ENCODE data around the gene HERPUD2.
"Not testable (repeated sequence)": the region's sequence is repeated elsewhere in the genome, so short reads cannot be mapped to it uniquely, and the experiment has no call there.

HERPUD2 gene

DNA sequence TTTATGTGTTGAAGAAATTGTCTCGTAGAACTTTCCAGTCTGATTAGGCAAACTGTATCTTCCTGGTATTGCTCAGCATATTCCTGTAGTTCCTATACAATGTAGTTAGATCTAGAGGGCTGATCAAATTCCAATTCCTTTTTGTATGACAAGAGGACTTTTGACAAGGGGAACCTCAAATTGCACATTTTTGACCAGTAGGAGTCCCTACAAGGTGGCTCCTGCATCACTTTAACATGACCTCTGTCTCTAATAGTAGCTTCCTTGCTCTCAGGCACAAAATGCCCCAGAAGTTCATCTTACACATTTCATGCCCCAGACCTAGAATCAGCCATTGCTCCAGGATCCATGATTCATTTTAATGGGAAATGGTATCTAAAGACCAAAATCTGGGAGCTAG lies 18.7 kb downstream of the HERPUD2 start:
- DNase-seq = no peak

DNA sequence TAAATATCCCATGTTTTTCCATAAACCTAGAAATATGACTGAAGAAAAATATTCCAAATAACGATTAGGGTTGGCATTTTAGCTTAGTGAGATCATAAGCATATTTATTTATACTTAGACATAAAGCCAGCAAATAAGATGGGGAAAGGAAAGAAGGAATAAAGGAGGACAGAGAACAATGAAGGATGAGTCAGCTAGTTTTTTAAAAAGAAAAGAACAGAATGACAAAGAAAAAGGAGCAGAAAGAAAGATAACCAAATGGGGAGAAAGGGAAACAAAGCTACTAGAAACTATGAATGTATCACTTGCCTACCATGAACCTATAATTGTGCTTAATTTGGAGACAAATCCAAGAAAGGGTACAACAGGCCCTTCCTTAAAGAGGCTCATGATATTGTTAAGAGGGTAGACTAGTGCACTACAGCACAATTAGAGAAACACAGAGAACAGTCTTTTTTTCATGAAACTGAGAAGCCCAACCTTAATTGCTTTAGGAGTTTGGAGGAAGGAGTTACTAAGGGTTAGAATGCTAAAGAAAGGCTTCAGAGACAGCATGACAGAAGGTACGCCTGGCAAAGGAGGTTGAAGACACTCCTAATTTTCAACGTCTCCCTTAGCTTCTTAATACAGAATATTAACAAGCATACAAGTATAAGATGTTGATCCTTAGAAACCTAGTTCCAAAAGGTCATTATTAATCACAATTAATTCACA lies 23.9 kb downstream of the HERPUD2 start:
- DNase-seq = no peak

DNA sequence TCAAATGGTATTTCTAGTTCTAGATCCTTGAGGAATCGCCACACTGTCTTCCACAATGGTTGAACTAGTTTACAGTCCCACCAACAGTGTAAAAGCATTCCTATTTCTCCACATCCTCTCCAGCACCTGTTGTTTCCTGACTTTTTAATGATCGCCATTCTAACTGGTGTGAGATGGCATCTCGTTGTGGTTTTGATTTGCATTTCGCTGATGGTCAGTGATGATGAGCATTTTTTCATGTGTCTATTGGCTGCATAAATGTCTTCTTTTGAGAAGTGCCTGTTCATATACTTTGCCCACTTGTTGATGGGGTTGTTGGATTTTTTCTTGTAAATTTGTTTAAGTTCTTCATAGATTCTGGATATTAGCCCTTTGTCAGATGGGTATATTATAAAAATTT lies 34.5 kb downstream of the HERPUD2 start:
- not testable (repeated sequence) for DNase-seq

DNA sequence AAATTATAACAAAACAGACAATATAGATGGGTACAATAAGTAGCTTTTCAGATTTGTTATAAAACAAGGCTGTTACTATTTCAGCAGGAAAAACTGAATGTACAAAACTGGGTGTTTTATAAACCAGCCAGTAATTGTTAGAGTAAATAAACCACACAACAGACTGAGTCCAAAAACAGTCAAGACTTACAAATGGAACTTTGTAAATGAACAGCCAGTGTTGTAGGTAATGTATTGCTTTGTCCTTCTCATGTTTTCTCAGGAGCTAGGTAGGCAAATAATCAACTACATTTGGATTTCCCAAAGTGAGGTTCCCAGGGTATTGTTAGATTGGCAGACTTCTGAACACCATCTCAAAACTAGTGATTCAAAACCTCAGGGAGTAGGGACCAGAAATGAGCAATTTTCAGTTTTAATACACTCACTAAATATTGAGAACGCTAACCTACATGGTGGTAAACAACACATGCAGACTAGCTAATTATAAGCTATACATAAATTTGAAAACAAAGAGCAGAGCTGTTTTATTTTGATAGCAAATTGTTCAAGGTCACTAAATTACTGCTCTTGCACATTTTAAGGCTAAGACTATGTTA lies 36.2 kb downstream of the HERPUD2 start:
- DNase-seq = no peak

DNA sequence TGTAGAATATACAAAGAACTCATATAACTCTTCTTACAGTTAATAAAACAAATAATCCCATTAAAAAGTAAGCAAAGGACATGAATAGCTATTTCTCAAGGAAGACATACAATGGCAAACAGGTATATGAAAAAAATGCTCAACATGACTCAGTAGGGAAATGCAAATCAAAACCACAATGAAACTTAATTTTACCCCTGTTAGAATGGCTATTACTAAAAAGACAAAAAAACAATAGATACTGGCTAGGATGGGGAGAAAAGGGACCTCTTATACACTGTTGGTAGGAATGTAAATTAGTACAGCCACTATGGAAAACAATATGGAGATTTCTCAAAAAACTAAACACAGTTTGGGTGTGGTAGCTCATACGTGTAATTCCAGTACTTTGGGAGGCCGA lies 37.8 kb downstream of the HERPUD2 start:
- no peak for DNase-seq

DNA sequence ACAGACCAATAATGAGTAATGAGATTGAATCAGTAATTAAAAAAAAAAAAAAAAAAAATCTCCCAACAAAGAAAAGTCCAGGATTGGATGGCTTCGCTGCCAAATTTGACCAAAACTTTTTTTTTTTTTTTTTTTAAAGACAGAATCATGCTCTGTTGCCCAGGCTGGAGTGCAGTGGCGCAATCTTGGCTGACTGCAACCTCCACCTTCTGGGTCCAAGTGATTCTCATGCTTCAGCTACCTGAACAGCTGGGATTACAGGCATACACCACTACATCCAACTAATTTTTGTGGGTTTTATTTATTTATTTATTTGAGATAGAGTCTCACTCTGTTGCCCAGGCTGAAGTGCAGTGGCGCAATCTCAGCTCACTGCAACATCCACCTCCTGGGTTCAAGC lies 40.4 kb downstream of the HERPUD2 start:
- not testable (repeated sequence) for DNase-seq

DNA sequence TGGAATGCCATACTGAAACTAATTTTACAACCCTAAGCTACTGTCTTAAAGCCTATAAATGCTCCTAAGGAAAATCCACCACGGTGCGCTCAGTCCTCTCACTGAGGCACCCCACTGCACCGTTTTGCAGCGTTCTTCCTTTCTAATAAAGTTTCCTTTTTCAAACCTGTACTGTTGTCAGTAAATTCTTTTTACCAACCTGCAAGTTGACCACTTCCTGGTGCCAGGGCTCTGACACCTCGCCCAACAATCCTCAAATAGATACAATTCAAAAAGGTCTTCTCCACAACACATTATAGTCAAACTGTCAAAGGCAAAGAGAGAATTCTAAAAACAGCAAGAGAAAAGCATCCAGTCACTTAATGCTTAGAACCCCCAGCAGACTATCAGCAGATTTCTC lies 42.8 kb downstream of the HERPUD2 start:
- no peak for DNase-seq

DNA sequence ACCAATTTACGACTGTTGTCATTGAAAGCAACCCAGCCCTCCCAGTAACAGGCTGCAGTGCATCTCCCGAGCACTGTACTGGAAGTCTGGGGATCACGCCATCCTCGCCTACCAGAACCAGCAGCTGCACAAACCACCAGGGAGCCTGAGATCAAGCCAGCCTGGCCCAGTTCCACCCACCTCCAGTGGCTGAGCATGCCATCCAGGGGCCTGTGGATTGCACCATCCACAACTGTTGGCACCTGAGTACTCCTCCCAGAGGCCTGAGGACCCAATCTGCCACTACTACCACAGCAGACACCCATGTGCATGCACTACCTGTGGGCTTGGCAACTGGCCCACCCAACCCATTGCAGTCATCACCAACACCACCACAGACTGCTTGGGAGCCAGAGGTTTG lies 44.2 kb downstream of the HERPUD2 start:
- no peak for DNase-seq

DNA sequence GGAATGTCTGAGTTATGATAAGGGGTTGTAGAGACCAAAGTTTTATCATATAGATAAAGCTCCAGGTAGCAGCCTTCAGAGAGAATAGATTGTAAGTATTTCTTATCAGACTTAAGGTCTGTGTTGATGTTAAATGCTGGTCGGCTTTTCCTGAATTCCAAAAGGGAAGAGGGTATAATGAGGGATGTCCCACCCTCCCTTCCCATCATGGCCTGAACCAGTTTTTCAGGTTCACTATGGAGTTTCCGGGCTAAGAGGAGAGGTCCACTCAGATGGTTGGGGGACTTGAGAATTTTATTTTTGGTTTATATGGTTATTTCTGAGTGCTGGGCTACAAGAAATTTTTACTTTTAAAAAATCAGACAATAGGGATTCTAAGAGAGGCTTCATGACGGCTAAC lies 45.2 kb downstream of the HERPUD2 start:
- no peak for DNase-seq

DNA sequence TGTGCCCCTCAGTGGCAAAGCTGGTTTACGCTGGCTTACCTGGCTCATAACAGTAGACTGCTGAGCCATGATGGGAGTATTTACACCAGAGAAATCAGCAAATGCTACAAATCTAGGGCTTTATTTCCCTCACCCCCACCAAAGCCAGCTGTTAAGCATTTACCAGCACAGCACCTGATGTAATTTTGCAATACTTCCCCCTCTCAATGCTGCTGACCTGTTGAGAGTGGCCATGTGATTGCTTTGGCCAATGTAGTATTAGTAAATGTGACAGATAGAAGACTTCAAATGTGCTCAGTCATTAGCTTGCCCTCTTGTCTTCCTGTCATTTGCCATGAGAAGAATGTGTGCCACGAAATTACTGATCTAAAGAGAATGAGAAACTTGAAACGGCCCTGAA lies 46.6 kb downstream of the HERPUD2 start:
- no peak for DNase-seq

DNA sequence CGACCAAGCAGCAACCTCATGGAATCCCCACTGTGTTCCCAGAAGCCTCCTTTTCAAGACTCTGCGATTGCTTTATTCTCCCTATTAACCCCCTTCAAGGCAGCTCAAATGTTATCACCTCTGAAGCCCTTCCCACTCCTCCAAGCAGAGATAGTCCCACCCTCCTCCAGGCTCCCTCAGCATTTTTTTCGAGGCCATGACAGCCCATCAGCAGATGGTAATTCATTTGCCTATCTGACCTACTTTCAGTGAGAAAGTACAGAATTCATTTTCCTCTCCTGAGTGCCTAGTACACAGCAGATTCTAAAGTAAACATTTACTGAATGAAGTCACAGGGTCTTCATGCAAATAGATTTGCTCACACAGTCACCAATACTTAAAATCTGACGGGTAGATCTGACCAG lies 47.8 kb downstream of the HERPUD2 start:
- no peak for DNase-seq

DNA sequence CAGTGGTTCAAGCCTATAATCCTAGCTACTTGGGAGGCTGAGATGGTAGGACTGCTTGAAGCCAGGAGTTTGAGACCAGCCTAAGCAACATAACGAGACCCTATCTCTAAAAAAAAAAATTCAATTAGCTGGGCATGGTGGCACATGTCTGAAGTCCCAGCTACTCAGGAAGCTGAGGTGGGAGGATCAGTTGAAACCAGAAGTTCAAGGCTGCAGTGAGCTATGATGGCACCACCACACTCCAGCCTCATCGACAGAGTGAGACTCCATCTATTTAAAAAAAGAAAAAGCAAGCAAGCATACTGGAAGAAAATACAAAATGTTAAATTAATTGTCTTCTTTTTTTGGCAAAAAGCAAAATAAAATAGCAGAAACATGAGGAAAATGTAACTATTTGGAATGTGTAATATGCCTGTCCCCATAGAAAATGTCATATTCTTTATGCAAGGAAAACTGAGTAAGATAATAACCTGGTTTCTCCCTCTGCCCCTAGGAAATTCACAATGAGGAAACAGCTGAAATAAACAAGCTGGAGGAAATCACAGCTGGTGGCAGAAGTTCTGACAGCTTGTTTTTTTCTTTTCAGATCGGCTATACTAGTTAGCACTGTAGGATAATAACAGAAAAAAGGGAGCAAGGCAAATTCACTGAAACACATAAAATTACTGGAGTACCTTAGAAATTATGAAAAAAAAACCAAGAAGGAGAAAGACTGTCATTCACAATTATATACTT lies 48.5 kb downstream of the HERPUD2 start:
- DNase-seq = no peak

DNA sequence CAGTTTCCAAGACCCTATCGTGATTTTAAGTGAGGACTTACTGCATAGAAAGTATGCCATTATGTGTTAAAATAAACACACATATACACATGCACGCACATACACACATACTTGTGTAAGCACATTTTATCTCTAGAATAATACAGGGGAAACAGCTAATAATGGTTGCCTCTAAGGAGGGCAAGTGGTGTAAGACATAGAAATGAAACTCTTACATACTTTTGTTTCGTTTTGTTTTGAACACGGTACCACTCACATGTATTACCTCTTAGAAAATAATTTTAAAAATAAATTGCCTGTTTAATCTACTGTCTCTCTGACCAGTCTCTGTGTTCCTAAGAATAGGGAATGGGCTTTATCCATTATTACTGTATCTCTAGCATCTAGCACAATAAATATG lies 49.2 kb downstream of the HERPUD2 start:
- no peak for DNase-seq

DNA sequence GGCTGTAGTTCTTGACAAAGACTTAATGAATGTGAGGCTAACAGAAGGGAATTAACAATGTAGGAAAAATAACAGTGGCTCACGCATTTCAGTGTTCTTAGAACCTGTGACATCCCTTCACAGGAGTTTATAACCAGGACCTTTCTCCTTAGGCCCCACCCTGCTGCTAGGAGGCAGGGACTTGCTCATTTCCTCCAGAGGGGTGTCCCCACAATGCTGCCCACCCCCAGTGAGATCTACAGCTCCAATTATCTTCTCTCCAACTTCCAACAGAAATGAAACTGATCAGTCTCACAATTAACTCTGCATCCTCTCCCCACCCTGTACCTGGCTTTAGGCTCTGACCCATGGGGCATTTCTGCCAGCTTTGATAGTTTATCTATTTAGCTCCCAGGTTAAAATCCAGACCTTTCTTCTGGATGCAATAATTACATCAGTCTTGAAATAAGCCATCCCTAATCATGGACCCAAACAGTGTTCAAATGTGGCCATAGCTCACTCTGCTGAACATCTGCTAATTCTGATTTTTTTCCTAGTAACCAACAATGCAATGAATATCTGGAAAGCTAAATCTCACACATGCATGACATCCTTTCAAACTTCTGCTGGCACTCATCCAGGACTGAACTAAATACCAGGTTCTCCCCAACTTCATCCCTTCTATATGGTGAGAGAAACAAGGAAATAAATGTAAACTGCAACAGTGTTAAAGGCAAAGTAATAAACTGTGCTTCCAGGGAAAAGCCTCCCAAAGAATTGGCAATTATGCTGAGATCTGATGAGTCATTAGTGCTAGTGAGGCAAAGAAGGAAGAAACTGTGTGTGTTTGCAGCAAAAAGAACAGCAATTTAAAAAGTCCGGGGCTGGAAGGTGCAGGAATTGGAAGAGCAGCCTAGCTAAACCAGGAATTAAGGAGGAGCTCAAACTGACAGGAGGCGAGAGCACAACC lies 64.6 kb downstream of the HERPUD2 start:
- no peak for DNase-seq

DNA sequence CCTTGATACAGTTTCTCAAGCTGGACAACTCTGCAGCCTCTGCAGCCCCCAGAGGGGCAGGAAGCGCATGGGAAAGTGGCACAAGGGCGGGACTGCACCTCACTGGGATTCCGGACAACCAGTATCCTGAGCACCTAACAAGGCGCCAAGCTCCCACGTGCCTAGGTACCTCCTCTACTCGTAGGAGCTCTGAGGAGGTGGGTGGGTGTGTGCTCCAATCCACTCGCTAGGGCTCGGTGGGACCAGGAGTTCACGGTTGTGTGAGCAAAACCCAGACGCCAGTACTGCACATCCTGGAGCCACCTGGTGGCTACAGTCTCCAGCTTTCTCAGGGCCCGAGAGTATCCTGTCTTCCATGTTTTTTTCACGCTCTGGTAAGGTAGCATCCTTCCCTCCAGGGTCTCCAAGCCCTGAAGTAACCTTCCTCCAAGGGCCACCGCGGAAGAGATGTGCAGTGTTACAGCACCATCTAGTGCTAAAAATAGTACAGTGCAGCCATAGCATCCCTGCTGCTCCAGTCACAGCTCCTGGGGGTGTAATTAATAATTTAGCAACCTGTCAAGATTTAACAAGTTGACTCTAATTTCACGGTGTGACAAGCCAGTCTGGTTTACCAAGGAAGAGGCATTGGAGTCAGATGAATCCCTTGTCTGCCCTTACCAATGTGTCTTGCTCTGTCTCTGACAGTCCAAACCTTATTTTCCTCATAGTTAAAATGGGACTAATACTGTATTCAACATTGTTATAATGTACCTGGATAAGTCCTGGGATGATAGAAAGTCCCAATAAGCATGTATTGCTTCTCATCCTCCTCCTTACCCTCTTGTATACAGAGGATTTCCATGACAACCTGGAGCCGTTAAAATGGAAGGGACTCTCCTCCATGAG lies 70.4 kb downstream of the HERPUD2 start:
- DNase-seq = peak; percentile 14

DNA sequence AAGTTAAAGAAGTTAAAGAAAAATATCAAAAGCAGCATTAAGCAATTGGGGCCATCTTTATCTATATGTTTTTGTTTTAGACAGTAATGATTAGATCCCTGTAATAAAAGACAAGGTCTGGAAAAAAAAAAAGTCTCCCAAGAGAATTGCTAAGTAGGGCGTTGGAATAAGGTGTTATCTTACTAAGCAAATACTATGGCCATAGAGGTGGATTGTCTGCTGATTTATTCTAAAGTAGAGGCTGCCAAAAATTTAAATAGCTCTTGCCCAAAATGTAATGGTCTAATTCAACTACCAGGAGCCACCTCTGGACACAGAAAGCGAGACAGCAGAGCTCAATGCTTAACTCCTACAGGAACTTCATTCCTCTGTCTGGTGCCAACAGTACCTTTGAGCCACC lies 71.6 kb downstream of the HERPUD2 start:
- no peak for DNase-seq

DNA sequence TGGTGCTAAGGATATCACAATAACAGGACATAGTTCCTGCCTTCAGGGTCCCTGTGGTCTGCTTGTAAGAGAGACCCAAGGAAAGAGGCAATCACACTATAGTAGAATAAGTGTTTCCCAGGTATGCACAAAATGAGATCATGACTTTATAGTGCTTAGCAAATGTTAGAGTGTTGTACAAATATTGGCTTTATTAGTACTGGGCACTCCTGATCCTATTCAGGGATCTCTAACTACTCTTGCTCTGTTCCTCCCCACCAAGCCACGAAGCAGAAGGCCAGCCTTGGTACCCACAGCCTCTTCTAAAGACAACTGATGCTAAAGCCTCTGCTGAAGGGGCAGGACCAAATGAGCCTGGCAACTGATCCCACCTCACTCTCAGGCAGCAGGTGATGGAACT lies 75.1 kb downstream of the HERPUD2 start:
- DNase-seq = no peak

DNA sequence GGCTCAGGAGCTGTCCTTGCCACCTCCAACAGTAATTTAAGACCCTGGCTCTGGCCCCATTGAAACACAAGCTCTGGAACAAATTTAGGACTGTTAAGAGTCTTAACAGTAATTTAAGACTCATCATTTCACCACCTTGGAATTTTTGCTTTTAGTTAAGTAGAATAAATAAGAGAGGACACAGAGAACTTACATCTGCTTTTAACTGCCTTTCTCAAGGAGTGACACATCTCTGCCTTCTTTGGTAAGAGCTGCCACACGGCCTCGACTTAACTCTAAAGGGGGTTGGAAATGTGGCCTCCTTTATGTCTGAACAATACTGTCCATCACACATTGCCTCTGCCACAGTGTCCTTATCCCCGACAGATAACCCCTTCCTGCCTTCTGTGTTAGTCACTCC lies 77.9 kb downstream of the HERPUD2 start:
- DNase-seq = no peak

DNA sequence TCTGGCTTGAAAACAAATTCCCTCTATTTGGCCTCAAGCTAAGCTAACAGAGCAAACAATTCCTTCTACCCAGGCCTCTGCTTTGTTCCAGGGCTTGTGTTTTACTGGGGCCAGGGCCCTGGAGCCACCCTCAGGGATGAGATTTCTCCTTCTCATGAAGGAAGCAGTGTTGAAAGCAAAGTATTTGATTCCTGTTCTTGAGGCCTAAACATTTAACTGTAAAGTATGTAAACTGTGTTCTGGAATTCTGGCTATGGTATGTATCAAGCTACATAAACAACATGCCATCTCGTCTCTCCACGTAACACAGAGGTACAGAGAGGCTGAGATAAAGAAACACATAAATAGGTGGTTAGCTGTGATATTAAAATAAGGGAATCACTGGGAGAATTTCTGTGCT lies 81.8 kb downstream of the HERPUD2 start:
- no peak for DNase-seq

DNA sequence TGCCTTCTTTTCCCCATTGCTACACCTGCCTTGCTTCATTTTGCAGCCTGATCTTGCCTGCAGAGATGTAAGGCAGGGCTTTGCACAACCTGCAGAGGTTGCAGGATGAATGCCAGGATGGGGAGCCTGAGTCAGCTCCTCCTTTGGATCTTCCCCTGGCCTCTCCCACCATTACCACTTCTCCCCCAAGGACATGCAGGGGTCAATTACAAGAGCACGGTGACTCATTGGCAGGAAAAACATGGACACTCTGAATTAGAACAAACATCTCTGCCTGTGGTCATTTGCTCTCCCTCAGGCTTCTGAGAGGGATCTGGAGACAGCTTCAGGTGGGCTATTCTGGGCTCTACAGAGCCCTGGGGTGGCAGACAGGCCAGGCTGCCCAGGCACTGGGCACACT lies 89.2 kb downstream of the HERPUD2 start:
- no peak for DNase-seq

DNA sequence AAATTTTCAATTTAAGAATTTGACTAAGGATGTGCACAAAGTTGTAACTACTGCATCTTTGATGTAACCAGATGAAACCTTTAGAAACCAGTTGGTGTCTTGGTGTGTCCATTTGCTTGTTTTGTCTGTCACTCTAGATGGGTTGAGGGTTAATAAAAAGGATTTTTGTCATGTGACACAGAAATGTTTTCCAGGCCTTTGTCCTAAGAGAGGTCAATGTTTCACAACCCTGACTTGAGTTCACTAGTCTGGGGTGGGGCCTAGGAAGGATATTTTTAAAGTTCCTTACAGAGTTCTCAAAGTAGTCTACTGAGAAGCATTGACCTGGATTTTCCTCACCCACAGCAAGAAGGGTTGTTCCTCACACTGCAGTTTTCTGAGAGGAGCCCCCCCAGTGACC lies 90.3 kb downstream of the HERPUD2 start:
- no peak for DNase-seq

DNA sequence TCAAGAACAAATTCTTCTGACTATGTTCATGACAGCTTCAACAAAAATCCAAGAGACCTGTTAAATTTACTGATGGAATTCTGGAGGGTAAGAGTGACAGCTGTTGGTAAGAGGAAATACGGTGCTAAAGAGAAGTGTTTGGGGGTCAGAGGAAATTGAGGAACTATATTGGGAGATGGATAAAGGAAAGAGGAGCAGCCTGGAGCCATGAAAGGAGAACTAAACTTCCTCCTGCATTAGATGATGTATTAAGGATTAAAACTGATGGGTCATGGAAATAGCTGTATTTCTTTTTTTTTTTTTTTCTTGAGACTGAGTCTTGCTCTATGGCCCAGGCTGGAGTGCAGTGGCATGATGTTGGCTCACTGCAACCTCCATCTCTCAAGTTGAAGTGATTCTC lies 95.3 kb downstream of the HERPUD2 start:
- DNase-seq = no peak
